Measurements from ENCODE around the gene ECHS1.

DNA sequence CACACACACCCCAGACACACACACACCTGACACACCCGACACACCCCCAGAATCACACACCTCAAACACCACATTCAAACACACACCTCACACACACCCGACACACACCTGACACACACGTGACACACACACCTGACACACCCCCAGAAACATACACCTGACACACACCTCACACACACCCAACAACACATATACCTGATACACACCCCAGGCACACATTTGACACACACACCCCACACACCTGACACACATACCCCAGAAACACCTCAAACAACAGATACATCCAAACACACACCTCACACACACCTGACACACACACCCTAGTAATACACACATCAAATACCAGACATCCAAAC, 35.8 kb downstream of the ECHS1 start:
- TF ChIP-seq CTCF (IDR thresholded peaks at IDR 0.05): no peak
- TF ChIP-seq EZH2 (IDR thresholded peaks at IDR 0.05; ENCODE audit: borderline replicate concordance, insufficient read depth, low read depth, low read length, poor library complexity, severe bottlenecking): no peak

All from B cell (primary cell).